ENCODE measurements around the gene GFER.

GFER gene

GRCh38 chr16:1990351-1991134 lies 6.5 kb downstream of the GFER start:
- DNase-seq (ENCODE audit: low read depth, low spot score), result peak; percentile 69

GRCh38 chr16:1991135-1991551 lies 7.2 kb downstream of the GFER start:
- DNase-seq (ENCODE audit: low read depth, low spot score), result no peak

GRCh38 chr16:1991588-1991947 lies 7.6 kb downstream of the GFER start:
- DNase-seq (ENCODE audit: low read depth, low spot score), result no peak

DNA sequence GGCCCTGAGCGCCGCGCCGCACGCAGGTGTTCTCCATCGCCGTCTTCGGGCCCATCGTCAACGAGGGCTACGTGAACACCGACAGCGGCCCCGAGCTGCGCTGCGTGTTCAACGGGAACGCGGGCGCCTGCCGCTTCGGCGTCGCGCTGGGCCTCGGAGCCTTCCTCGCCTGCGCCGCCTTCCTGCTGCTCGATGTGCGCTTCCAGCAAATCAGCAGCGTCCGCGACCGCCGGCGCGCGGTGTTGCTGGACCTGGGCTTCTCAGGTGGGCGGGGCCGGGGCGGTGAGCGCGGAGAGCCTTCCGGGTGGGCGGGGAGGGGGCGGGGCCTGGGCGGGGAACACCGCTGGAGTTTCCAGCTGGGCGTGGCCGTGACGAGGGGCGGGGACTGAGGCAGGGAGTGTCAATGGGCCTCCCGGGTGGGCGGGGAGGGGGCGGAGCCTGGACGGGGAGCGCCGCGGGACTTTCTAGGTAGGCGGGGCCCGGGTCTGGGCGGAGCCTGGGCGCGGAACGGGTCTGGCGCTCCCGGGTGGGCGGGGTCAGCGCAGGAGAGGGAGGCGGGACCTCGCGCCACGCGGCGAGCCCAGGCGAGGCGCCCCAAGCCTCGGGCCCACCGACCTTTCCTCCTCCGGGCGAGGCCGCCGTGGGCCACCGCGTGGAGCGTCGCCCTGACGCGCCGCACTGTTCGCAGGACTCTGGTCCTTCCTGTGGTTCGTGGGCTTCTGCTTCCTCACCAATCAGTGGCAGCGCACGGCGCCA lies 8.1 kb downstream of the GFER start:
- peak; percentile 89 for DNase-seq (ENCODE audit: low read depth, low spot score)

GRCh38 chr16:1992704-1993317 lies 8.8 kb downstream of the GFER start:
- DNase-seq (ENCODE audit: low read depth, low spot score), result no peak

DNA sequence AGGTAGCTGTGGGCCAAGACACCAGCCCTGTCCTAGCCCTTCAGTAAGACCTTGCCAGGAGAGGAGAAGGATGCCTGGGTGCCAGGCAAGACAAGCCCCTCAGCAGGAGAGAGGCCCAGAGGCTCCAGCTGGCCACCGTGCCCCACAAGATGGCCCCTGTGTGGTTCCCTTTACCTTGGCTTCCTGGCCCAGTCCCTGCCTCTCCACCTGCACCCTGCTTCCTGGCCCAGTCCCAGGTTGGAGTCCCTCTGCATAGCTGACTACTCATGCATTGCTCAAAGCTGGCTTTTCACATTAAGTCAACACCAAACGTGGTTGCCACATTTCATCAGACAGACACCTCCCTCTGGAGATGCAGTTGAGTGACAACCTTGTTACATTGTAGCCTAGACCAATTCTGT lies 9.7 kb downstream of the GFER start:
- no peak for DNase-seq (ENCODE audit: low read depth, low spot score)

DNA sequence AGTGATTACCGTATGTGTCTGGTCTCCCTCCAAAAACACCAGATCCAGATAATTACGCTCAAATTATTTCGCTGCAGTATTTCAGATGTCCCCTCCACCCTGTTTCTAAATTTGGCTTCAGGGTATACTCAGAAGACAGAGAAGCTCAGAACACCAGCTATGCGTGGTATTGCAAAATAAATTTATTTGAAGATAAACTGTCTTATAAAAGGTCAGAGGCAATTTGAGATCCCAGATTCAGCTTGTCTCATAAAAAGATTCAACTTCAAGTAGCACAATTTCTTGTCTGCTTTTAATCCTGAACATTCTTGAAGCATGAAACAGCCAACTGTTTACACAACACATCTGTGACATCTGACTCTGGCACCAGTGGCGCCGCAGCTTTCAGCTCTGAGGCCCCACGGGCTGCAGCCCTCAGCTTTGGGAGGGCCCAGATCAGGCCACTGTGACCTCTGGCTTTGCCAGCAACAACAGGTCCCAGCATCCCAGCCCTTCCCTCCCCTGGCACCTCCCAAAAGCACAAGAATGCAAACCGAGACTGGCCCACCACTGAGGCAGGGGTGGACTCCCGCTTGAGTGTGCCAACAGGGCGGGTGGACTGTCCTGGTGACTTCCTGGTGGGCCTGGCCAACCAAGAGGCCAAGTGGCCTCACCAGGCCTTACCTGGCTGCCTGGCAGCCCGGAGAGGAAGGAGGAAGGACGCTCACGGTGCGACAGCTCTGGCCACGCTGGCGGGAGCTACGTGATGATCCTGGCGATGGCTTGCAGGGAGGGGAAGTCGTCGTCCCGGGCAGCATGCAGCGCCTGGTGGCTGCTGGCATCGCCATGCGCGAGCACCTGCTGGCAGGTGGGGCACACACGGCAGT lies 13.7 kb downstream of the GFER start:
- no peak for DNase-seq (ENCODE audit: low read depth, low spot score)

DNA sequence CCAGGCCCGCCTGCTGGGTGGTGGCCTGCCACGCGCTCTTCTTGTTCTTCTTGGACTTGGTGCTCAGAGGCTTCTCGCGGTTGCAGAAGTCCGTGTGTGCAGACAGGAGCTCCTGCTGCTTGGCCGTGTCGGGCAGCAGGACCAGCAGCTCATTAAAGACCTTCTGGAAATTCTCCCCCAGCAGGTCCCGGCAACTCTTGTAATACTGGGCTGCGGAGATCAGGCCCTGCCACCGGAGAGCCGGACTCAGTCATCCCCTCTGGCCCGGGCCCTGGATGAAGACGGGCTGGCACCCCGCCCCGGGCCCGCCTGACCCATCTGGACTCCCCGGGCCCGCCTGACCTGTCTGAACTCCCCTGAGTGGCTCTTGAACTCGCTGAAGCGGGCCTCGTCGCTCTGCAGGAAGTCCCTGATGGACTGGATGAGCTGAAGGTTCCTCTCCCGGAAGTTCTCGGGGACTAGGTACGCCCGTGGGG lies 14.4 kb downstream of the GFER start:
- DNase-seq (ENCODE audit: low read depth, low spot score), result no peak

DNA sequence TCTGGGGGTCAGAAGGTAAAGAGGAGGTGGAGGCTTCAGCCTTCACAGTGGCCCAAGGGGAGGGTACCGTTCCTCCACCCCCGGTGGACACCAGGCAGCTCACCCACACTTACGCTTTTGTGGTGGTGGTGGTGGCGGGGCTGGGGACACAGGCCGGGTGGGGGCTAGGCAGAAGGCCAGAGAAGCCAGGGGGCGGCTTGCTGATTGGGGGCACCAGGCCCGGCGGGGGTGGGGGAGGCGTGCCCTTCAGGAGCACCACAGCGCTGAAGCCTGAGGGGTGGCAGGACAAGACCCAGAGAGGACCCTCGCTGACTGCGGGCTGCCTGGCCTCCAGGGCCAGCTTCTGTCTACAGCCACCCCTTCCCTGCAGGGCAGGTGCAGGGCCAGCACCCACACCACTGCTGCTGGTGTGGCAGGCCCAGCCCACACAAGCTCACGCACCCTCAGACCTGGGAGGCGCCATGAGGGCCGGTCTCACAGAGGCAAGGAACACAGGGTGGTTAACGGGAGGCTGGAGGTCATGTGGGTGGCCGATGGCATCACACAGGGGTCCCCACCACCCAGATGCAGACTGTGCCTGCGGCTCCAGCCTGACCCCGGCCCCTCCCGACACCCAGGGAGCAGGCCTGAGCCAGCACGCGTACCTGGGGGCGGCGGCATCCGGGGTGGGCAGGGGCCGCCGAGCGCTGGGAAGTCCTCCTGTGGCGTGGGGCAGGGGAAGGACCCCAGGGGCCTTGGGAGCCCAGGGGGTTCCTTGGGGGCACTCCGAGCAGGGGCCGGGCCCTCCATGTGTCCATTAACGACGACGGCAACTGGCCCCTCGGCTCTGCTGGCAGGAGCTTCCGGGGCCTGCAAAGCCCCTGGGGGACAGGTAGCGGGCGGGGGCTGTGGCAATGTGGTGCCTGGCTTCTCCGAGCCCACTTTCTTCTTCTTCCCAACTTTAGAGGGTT lies 15.1 kb downstream of the GFER start:
- DNase-seq (ENCODE audit: low read depth, low spot score), result no peak

GRCh38 chr16:1999866-2000514 lies 16.0 kb downstream of the GFER start:
- no peak for DNase-seq (ENCODE audit: low read depth, low spot score)

DNA sequence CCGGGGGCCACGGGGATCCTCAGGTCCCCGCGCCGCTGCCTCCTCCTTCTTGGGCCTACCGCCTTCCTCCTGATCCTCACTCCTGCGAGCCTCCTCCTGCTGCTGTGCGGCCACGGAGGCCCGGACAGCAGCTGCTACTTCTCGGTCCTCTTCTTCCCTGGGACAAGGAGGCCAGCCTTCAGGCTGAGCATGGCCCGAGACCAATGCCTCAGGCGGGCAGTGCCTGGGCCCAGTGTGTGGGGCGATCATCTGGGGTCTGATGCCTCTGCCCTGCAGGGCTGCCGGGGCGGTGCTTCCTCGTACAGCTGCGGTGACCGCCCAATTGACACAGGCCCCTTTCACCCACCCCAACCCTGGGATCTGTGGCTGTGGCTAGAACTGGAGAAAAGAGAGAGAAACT lies 17.0 kb downstream of the GFER start:
- DNase-seq (ENCODE audit: low read depth, low spot score), result no peak

DNA sequence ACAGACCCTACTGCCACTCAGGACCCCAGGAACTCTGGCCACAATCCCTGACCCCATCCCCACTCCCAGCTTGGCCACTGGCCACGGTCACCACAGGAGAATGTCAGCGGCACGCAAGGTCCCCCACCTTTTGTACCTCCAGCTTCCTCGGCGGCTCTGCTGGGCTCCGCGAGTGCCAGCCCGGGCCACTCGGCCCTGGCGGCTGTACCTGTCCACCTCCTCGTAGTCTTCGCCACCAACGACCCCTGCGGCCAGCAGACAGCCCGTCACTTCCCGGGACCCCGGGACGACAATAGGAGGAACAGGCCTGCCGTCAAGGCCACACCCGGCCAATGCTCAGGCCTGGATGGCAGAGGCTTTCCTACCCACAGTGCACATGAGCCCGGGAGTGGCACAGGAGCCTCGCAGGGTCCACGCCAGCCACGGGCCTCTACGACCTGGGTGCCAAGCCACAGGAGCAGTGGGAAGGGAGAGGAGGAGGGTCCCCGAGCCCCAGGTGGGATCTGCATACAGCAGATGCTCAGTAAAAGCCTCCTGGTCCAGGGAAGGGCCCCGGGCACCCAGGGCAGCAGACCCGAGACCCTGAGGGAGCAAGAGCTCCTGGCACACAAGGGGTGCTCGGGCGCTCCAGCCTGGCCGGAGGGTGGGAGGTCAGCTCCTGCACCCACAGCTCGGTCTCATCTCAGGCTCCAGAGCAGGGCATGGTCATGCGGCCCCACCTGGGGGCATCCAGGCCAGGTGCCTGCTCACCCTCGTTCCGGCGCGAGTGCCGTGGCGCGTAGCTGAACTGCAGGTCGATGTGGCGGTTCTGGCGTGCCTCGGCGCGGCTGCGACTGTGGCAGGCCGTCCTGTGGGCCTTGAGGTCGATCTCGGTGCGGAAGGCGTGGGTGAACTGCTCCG lies 17.7 kb downstream of the GFER start:
- DNase-seq (ENCODE audit: low read depth, low spot score), result no peak

GRCh38 chr16:2002406-2003230 lies 18.6 kb downstream of the GFER start:
- no peak for DNase-seq (ENCODE audit: low read depth, low spot score)

GRCh38 chr16:2003231-2003826 lies 19.3 kb downstream of the GFER start:
- DNase-seq (ENCODE audit: low read depth, low spot score), result no peak

- peak; percentile 98 for DNase-seq (ENCODE audit: low read depth, low spot score)
Observed at GRCh38 chr16:2003827-2004641, 20.0 kb downstream of the GFER start.

GRCh38 chr16:2004795-2005517 lies 21.0 kb downstream of the GFER start:
- no peak for DNase-seq (ENCODE audit: low read depth, low spot score)
